MM.1S (cell line): Measurements from ENCODE around the gene DIP2C.

Experiments used
- CTCF ChIP-seq: fragments of 300-600 bp; sonication (generic); IDR thresholded peaks from 2 replicates; pipeline ENCODE4 v1.5.1; 2016; ENCODE audit warnings: antibody characterized with exemption, low read length, mixed read lengths
- EZH2 ChIP-seq: fragments of 300-600 bp; sonication (generic); optimal IDR thresholded peaks from 2 replicates; pipeline ENCODE3; 2017; ENCODE audit warnings: low read depth, mild to moderate bottlenecking, antibody characterized with exemption, low read length, mixed read lengths
- EZH2phosphoT487 ChIP-seq: fragments of 300-600 bp; sonication (generic); IDR thresholded peaks from 2 replicates; pipeline ENCODE4 v1.6.1; 2018; ENCODE audit warnings: antibody characterized with exemption, low read length

- no peak for TF ChIP-seq CTCF
- no peak for TF ChIP-seq EZH2
- no peak for TF ChIP-seq EZH2phosphoT487
These were observed 62.2 kb downstream of the DIP2C start for GRCh38 chr10:627032-627992.
